ENCODE data around the gene ADNP. TPM values are rescaled to one million over a fixed set of nuclear protein-coding genes. Genes with fewer than 3 reads are reported as not detected.
A peak's percentile ranks its signal among the peaks of the same experiment; 100 is the strongest.

ADNP gene
- total and polyA plus RNA-seq, 2 of the 13 experiments (the other 11 are each of a cell fraction or from before 2014, with no cell fraction given), result 21.0 to 21.5 TPM

DNA sequence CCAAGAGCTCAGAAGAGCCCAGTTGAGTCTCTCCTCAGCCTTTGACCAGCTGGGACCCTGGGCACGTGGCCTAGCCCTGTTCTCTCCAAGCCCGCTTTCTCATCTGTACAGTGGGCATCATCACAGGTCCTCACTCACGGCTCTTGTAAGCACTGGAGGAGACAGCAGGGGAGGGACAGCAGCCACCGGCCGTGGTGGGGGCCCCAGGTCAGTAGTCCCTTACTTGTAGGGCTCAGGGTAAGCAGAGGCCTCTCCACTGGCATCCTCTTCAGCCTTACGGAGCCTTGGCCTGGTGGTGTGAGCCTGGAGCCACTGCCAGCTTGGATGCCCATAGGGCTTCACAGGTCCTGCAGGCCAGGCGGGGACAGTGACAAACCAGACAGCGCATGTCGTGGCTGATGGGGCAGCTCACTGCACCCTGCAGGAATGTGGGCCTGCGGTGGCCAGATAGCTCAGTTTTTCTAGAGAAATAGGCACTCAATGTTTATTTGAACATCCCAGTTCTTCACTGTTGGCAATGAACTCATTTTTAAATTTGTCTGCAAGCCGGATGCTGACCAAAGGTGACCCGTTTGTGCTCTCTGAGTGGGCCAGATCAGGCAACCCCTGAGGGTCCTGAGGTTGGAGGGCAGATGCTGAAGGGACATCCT lies 65.1 kb downstream of the ADNP start:
- Histone ChIP-seq H3K27ac (ENCODE audit: extremely low read length, insufficient read depth, low read length) (no peak overlapping the region), H3K4me2 (ENCODE audit: low read depth, low read length) (no peak overlapping the region), H4K20me1 (ENCODE audit: insufficient read depth, low read length) (no peaks in the 10 kb centered on the region), H2AFZ (ENCODE audit: low read length) (no peak overlapping the region), H3K4me3 (replicated peaks in 1 of 3; ENCODE audit: insufficient read depth in 1 of 3, low read depth in 2 of 3, low read length in 3 of 3) (no peak overlapping the region), H3K9me3 (ENCODE audit: low read length) (no peaks in the 10 kb centered on the region), H3K4me1 (ENCODE audit: insufficient read depth, low read length) (peaks cover 33% of the 10 kb centered on the region), H3K36me3 (replicated peaks in 1 of 2; ENCODE audit: control insufficient read depth in 1 of 2, insufficient read depth in 2 of 2, low read length in 2 of 2) (no peaks in the 10 kb centered on the region), H3K79me2 (ENCODE audit: insufficient read depth, low read length) (no peaks in the 10 kb centered on the region), H3K9ac (ENCODE audit: insufficient read depth, low read depth, low read length) (no peak overlapping the region), H3K27me3 (ENCODE audit: control insufficient read depth in 1 of 2, insufficient read depth in 2 of 2, low read length in 2 of 2) (no peaks in the 10 kb centered on the region)
- intact Hi-C loops (cut with micrococcal nuclease; ENCODE audit: unreplicated experiment), result no loop called here
- FAIRE-seq (no peak), DNase-seq (ENCODE audit: low spot score) (no peak), ATAC-seq (no peak)
- POLR2A ChIA-PET, result interaction anchor here (1.2 kb wide), 1 partner anchor 9 kb away, joined by 4 read pairs; no protein-coding TSS in a partner anchor
- TF ChIP-seq ZNF34 (CRISPR knock-in tag; IDR thresholded peaks at IDR 0.05; ENCODE audit: borderline replicate concordance), result no peak
- TF ChIP-seq, protein P1, sequence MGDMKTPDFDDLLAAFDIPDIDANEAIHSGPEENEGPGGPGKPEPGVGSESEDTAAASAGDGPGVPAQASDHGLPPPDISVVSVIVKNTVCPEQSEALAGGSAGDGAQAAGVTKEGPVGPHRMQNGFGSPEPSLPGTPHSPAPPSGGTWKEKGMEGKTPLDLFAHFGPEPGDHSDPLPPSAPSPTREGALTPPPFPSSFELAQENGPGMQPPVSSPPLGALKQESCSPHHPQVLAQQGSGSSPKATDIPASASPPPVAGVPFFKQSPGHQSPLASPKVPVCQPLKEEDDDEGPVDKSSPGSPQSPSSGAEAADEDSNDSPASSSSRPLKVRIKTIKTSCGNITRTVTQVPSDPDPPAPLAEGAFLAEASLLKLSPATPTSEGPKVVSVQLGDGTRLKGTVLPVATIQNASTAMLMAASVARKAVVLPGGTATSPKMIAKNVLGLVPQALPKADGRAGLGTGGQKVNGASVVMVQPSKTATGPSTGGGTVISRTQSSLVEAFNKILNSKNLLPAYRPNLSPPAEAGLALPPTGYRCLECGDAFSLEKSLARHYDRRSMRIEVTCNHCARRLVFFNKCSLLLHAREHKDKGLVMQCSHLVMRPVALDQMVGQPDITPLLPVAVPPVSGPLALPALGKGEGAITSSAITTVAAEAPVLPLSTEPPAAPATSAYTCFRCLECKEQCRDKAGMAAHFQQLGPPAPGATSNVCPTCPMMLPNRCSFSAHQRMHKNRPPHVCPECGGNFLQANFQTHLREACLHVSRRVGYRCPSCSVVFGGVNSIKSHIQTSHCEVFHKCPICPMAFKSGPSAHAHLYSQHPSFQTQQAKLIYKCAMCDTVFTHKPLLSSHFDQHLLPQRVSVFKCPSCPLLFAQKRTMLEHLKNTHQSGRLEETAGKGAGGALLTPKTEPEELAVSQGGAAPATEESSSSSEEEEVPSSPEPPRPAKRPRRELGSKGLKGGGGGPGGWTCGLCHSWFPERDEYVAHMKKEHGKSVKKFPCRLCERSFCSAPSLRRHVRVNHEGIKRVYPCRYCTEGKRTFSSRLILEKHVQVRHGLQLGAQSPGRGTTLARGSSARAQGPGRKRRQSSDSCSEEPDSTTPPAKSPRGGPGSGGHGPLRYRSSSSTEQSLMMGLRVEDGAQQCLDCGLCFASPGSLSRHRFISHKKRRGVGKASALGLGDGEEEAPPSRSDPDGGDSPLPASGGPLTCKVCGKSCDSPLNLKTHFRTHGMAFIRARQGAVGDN (CRISPR knock-in tag; IDR thresholded peaks at IDR 0.05), result peak; percentile 8; the same call in 1 of the 2 replicates
- no TSS peak for BruUV-seq (replicated peaks)
- CTCF ChIA-PET (ENCODE audit: low intra/inter-chr PET ratio, low total read pairs), result no interaction called here
- in situ Hi-C loops (cut with HindIII; ENCODE audit: extremely low pct_ligation_motif_present, low pct_unique_long_range_greater_than_20kb), result no loop called here
- 55% methylated on average over 9 of the region's 12 CpGs for WGBS (ENCODE audit: low lambda C conversion rate)

DNA sequence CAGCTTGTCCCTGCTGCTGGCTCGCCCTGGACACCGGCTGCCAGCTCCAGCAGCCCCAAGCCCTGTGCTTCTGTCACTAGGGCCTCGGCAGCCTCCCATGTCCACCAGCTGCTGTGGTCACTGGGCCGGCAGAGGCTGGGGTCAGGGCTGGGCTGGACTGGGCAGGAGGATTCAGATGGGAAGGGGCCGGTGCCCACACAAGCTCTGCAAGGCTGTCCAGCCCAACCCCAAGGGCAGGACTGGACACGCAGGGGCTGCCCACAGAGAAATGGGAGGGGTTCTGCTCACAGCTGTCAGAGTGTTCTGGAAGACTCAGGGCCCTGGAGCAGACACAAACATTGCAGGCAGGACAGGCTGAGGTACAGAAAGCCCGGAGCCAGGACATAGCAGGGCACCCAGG lies 65.6 kb downstream of the ADNP start:
- no peaks in the 10 kb centered on the region for H3K36me3 ChIP-seq (replicated peaks in 1 of 2; ENCODE audit: control insufficient read depth in 1 of 2, insufficient read depth in 2 of 2, low read length in 2 of 2)
- DNase-seq (ENCODE audit: low spot score), result no peak
- ChIA-PET POLR2A (interaction anchor here (1.2 kb wide), 1 partner anchor 9 kb away, joined by 4 read pairs; no protein-coding TSS in a partner anchor), CTCF (ENCODE audit: low intra/inter-chr PET ratio, low total read pairs) (no interaction called here)
- FAIRE-seq, result no peak
- WGBS (ENCODE audit: low lambda C conversion rate), result 36% methylated on average over 7 of the region's 7 CpGs
- no peak overlapping the region for H3K4me2 ChIP-seq (ENCODE audit: low read depth, low read length)
- H3K27ac ChIP-seq (ENCODE audit: extremely low read length, insufficient read depth, low read length), result no peak overlapping the region
- in situ Hi-C loops (cut with HindIII; ENCODE audit: extremely low pct_ligation_motif_present, low pct_unique_long_range_greater_than_20kb), result no loop called here
- no peaks in the 10 kb centered on the region for H3K9me3 ChIP-seq (ENCODE audit: low read length)
- intact Hi-C loops (cut with micrococcal nuclease; ENCODE audit: unreplicated experiment), result no loop called here
- H3K9ac ChIP-seq (ENCODE audit: insufficient read depth, low read depth, low read length), result no peak overlapping the region
- peaks cover 32% of the 10 kb centered on the region for H3K4me1 ChIP-seq (ENCODE audit: insufficient read depth, low read length)
- no TSS peak for BruUV-seq (replicated peaks)
- H3K27me3 ChIP-seq (ENCODE audit: control insufficient read depth in 1 of 2, insufficient read depth in 2 of 2, low read length in 2 of 2), result no peaks in the 10 kb centered on the region; a peak in 1 of 5 replicates
- no peaks in the 10 kb centered on the region for H3K79me2 ChIP-seq (ENCODE audit: insufficient read depth, low read length)
- TF ChIP-seq EED (CRISPR knock-in tag; IDR thresholded peaks at IDR 0.05) (no peak), HIVEP1 (CRISPR knock-in tag; IDR thresholded peaks at IDR 0.05) (peak; percentile 37; the same call in 1 of the 2 replicates)
- no peak overlapping the region for H3K4me3 ChIP-seq (replicated peaks in 1 of 3; ENCODE audit: insufficient read depth in 1 of 3, low read depth in 2 of 3, low read length in 3 of 3)
- H4K20me1 ChIP-seq (ENCODE audit: insufficient read depth, low read length), result no peaks in the 10 kb centered on the region
- H2AFZ ChIP-seq (ENCODE audit: low read length), result no peak overlapping the region
- no peak for ATAC-seq

Measured in HepG2 (cell line).